Liver (tissue), 9 donors: ENCODE data around the gene MVB12A. TPM values are rescaled to one million over a fixed set of nuclear protein-coding genes. Genes with fewer than 3 reads are reported as not detected.
A peak's percentile ranks its signal among the peaks of the same experiment; 100 is the strongest.

ENCODE experiments used
- DNase-seq: peaks from one replicate; pipeline ENCODE4 v3.0.0-alpha.2; 2017; ENCODE audit warnings: low spot score
- H3K27ac ChIP-seq, 2 donors: one replicate each; pipeline ENCODE4 v1.7.0; 2013; ENCODE audit warnings: inconsistent platforms in 2 of 2, low read length in 2 of 2, control low read depth in 1 of 2, low read depth in 1 of 2, mild to moderate bottlenecking in 1 of 2
- H3K27me3 ChIP-seq, 4 donors: one replicate each; pipeline versions ENCODE4 v1.6.1 to v1.7.0; 2013; ENCODE audit warnings: low read length in 3 of 4, inconsistent platforms in 1 of 4, mild to moderate bottlenecking in 1 of 4, moderate library complexity in 1 of 4; ENCODE audit not compliant: control insufficient read depth in 4 of 4, insufficient read depth in 4 of 4
- H3K36me3 ChIP-seq, 4 donors: one replicate each; pipeline versions ENCODE4 v1.6.1 to v1.7.0; 2013; ENCODE audit warnings: low read length in 3 of 4, mild to moderate bottlenecking in 3 of 4, low read depth in 1 of 4, moderate library complexity in 1 of 4; ENCODE audit not compliant: control insufficient read depth in 4 of 4, insufficient read depth in 3 of 4
- H3K4me1 ChIP-seq, 4 donors: one replicate each; pipeline versions ENCODE4 v1.6.1 to v1.7.0; 2013; ENCODE audit warnings: low read length in 3 of 4, mild to moderate bottlenecking in 3 of 4, moderate library complexity in 1 of 4; ENCODE audit not compliant: control insufficient read depth in 4 of 4, insufficient read depth in 4 of 4
- H3K4me3 ChIP-seq, 3 donors: one replicate each; pipeline versions ENCODE4 v1.6.1 to v1.7.0; 2013; ENCODE audit warnings: low read length in 3 of 3, control low read depth in 1 of 3, low read depth in 1 of 3, mild to moderate bottlenecking in 1 of 3
- H3K9ac ChIP-seq, 2 donors: one replicate each; pipeline ENCODE4 v1.7.0; 2013; ENCODE audit warnings: low read length in 2 of 2, mild to moderate bottlenecking in 2 of 2, moderate library complexity in 2 of 2, control low read depth in 1 of 2, low read depth in 1 of 2
- H3K9me3 ChIP-seq, 4 donors: one replicate each; pipeline versions ENCODE4 v1.6.1 to v1.7.0; 2013; ENCODE audit warnings: low read length in 3 of 4; ENCODE audit not compliant: control insufficient read depth in 4 of 4
- ATF3 ChIP-seq: IDR thresholded peaks from 2 replicates; pipeline ENCODE4 v1.6.1; 2016; ENCODE audit warnings: antibody characterized with exemption
- EGR1 ChIP-seq, 2 donors: IDR thresholded peaks; 2 replicates each; pipeline ENCODE4 v1.6.1; 2016 to 2018; ENCODE audit warnings: antibody characterized with exemption in 2 of 2, low read depth in 2 of 2
- FOXA1 ChIP-seq: IDR thresholded peaks from 2 replicates; pipeline ENCODE4 v1.6.1; 2016; ENCODE audit warnings: antibody characterized with exemption
- GABPA ChIP-seq, 2 donors: IDR thresholded peaks in 1 of 2; conservative IDR thresholded peaks in 1 of 2; 2 replicates each; pipeline ENCODE4 v1.6.1; 2016; ENCODE audit warnings: antibody characterized with exemption in 2 of 2, mild to moderate bottlenecking in 1 of 2, moderate library complexity in 1 of 2
- MAX ChIP-seq: IDR thresholded peaks from 2 replicates; pipeline ENCODE4 v1.6.1; 2016; ENCODE audit warnings: antibody characterized with exemption
- NR2F2 ChIP-seq: IDR thresholded peaks from 2 replicates; pipeline ENCODE4 v1.6.1; 2016; ENCODE audit warnings: antibody characterized with exemption
- REST ChIP-seq: IDR thresholded peaks from 2 replicates; pipeline ENCODE4 v1.6.1; 2016; ENCODE audit warnings: antibody characterized with exemption, mild to moderate bottlenecking
- RXRA ChIP-seq, 2 donors: IDR thresholded peaks; 2 replicates each; pipeline ENCODE4 v1.6.1; 2017 to 2018; ENCODE audit warnings: antibody characterized with exemption in 2 of 2, mild to moderate bottlenecking in 1 of 2
- TAF1 ChIP-seq: conservative IDR thresholded peaks from 2 replicates; pipeline ENCODE4 v1.6.1; 2016; ENCODE audit warnings: antibody characterized with exemption, mild to moderate bottlenecking
- YY1 ChIP-seq: IDR thresholded peaks from 2 replicates; pipeline ENCODE4 v1.6.1; 2016; ENCODE audit warnings: antibody characterized with exemption, mild to moderate bottlenecking
- WGBS: extraction: QIAGEN DNeasy Blood & Tissue Kit; methylation state at CpG from one replicate; pipeline ENCODE4 v1.1.7; 2013; 5-methylcytosine and 5-hydroxymethylcytosine counted together
- polyA plus RNA-seq, 2 donors: library from polyadenylated mRNA; stranded (reverse) in 1 of 2; unstranded in 1 of 2; fragments of 200-250 nt in 1 of 2; fragments of >200 nt in 1 of 2; fragmentation: Nextera tagmentation in 1 of 2; extraction: Ambion mirVana in 1 of 2; gene quantifications; one replicate each; pipeline versions ENCODE4 v1.2.1 to v1.2.3, GENCODE V29; 2013 to 2015
- total RNA-seq, 2 donors: library from RNA; depleted of rRNA; stranded (reverse); fragments of >200 nt; gene quantifications; one replicate each; pipeline ENCODE4 v1.2.3, GENCODE V29; 2014
- donor health status: healthy.
- donor health status: healthy.
- donor health status: healthy.
- donor health status: healthy.
- donor health status: healthy.

The MVB12A gene
- total and polyA plus RNA-seq, 4 donors, result 9.8 to 22.8 (median 15.8) TPM

GRCh38 chr19:17468302-17469091, 48.6 kb downstream of the MVB12A start:
- peak overlapping the region in 1 of 2 donors; percentile 95 for H3K27ac ChIP-seq
- DNase-seq, result no peak
- 77% methylated on average over 25 of the region's 25 CpGs for WGBS
- H3K9me3 ChIP-seq, result no peaks in the 10 kb centered on the region
- H3K27me3 ChIP-seq, result no peaks in the 10 kb centered on the region
- no peaks in the 10 kb centered on the region for H3K36me3 ChIP-seq
- H3K9ac ChIP-seq, result no peak overlapping the region
- TF ChIP-seq YY1, result no peak
- H3K4me1 ChIP-seq, result peaks cover 5 to 14% (median 11%) of the 10 kb centered on the region in 4 donors
- no peak overlapping the region for H3K4me3 ChIP-seq

- Histone ChIP-seq H3K36me3 (no peaks in the 10 kb centered on the region), H3K27me3 (no peaks in the 10 kb centered on the region), H3K4me1 (peaks cover 5 to 14% (median 11%) of the 10 kb centered on the region in 4 donors), H3K9me3 (no peaks in the 10 kb centered on the region), H3K4me3 (peak overlapping the region; percentile 61 to 93 (median 67)), H3K27ac (peak overlapping the region; percentile 80 to 95), H3K9ac (no peak overlapping the region)
- TF ChIP-seq NR2F2, result no peak
- no peak for TF ChIP-seq FOXA1
- no peak for TF ChIP-seq REST
- no peak for TF ChIP-seq ATF3
- TF ChIP-seq EGR1 (IDR thresholded peaks at IDR 0.05; ENCODE audit: low read depth in 2 of 2), result no peak
- TF ChIP-seq TAF1, result no peak
- TF ChIP-seq MAX, result peak; percentile 36
- TF ChIP-seq YY1, result no peak
- DNase-seq, result no peak
- 15% methylated on average over 19 of the region's 19 CpGs for WGBS
Measured at GRCh38 chr19:17469092-17469480, 49.2 kb downstream of the MVB12A start.

- no peak overlapping the region for H3K9ac ChIP-seq
- no peaks in the 10 kb centered on the region for H3K36me3 ChIP-seq
- 1% methylated on average over 31 of the region's 31 CpGs for WGBS
- H3K27ac ChIP-seq, result peak overlapping the region; percentile 80 to 95
- TF ChIP-seq RXRA (IDR thresholded peaks at IDR 0.05) (no peak), TAF1 (no peak), MAX (peak; percentile 2), ATF3 (no peak), GABPA (IDR thresholded peaks at IDR 0.05 in 1 of 2, conservative IDR thresholded peaks at IDR 0.05 in 1 of 2) (no peak)
- peaks cover 5 to 14% (median 11%) of the 10 kb centered on the region in 4 donors for H3K4me1 ChIP-seq
- no peaks in the 10 kb centered on the region for H3K27me3 ChIP-seq
- peak; percentile 89 for DNase-seq
- peak overlapping the region; percentile 73 to 93 (median 83) for H3K4me3 ChIP-seq
- no peaks in the 10 kb centered on the region for H3K9me3 ChIP-seq
Measured at GRCh38 chr19:17469481-17470067, 49.7 kb downstream of the MVB12A start.
